Measurements from ENCODE around the gene CCDC78.

The CCDC78 gene

DNA sequence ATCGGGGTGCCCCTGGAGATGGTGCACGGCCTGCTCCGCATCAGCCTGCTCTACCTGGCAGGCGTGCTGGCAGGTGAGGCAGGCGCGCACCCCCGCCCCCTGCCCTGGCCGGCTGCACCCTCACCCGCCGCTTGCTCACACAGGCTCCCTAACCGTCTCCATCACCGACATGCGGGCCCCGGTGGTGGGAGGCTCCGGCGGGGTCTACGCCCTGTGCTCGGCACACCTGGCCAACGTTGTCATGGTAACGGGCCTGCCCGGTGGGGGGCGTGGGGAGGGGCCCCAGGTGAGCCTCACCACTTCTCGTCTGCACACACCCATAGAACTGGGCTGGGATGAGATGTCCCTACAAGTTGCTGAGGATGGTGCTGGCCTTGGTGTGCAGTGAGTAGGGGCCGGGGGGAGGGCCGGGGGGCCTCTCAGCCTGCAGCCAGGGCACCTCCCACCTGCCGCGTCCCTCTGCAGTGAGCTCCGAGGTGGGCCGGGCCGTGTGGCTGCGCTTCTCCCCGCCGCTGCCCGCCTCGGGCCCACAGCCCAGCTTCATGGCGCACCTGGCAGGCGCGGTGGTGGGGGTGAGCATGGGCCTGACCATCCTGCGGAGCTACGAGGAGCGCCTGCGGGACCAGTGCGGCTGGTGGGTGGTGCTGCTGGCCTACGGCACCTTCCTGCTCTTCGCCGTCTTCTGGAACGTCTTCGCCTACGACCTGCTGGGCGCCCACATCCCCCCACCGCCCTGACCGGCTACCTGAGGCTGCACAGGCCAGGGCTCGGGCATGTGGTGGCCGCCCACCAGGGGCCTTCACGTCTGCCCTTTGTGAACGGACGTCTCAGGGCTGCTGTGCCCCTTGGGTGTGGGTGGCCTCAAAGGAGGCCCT, 48.7 kb downstream of the CCDC78 start:
- peak; percentile 90 for DNase-seq

DNA sequence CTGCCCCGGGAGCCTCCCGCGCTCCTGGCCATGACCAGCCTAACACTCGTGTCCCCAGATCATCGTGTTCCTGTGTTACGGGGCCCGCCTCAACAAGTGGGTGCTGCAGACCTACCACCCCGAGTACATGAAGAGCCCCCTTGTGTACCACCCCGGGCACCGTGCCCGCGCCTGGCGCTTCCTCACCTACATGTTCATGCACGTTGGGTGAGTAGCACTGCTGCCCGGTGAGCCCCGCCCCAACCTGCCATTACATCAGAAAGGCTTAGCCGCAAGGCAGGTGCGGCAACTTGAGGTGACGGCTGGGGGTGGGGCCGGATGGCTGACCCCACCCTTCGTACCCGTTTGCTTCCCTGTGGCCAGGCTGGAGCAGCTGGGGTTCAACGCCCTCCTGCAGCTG, 49.3 kb downstream of the CCDC78 start:
- peak; percentile 94 for DNase-seq

- no peak for DNase-seq
Measured at GRCh38 chr16:676565-676902, 49.7 kb downstream of the CCDC78 start.

GRCh38 chr16:675884-676564, 50.2 kb downstream of the CCDC78 start:
- no peak for DNase-seq

DNA sequence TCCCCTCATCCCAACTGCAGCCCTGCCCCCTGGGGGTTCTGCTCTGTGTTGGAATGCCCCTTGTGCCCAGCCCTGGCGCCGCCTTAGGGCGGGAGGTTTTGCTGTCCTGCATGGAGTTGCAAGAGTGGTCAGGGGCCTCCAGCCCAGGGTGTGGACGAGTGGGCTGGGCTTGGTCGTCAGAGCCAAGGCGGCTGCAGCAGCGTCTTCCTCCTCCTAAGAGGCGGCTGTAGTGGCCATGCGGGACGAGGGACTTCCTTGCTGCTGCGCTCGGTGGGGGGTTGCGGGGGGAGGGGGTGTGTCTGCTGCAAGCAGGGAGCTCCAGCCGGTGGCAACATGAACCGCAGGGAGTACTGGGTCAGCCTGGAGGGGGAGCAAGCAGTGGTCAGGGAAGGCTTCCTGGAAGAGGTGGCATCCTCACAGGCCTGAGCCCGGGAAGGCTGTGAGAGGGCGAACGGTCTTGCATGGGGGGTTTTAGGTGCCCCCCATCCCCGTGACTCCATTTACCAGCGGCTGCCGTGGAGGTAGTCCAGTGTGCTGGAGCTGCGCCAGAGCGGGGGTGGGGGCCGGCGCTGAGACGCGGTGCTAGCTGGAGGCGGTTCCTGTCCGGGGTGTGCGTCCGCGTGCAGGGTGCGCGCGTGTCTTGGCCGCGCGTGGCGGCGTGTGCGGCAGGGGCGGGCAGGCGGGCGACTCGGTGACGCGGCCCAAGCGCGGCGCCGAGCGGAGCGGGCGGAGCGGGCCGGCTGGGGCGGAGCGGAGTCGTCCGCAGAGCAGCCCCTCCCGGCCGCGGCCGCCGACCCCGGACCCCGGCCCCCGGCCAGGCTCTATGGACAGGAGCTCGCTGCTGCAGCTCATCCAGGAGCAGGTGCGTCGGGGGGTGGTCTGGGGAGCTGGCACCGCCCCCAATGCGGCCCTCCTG, 51.0 kb downstream of the CCDC78 start, which contains the start of gene RHBDL1:
RHBDL1 (plus strand) TSS at position 704 of the 916 bp plus-strand sequence; CDS start at position 824, 120 bp downstream.
- peak; percentile 75 for DNase-seq

DNA sequence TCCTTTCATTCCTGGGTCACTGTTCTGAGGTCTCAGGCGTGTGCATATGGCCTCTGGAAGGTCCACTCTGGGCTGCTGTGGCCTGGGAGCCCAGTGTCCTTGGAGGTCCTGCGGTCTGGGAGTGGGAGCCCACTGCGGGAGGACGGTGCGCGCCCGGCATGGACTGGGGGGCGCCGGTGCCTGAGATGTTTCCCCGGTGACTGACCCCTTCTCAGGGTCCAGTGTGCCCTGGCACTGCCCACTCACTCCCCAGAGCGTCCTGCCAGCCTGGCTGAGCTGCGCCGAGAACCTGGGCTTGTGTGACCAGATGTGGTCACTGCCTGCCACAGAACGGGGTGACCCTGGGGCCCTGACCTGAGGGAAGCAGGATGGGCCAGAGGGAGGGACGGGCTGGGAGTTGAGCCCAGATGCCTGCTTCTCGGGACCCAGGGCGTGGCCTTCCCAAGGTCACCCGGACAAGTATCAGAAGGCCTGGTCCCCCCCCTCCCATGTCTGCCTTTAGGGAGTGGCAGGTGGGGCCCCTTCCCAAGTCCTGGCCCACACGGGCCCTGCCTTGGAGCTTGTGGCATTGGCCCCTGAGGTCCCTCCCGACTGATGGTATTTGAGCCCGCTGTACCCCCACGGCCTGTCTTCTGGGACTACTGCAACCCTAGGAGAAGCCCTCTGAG, 51.9 kb downstream of the CCDC78 start:
- DNase-seq, result no peak

DNA sequence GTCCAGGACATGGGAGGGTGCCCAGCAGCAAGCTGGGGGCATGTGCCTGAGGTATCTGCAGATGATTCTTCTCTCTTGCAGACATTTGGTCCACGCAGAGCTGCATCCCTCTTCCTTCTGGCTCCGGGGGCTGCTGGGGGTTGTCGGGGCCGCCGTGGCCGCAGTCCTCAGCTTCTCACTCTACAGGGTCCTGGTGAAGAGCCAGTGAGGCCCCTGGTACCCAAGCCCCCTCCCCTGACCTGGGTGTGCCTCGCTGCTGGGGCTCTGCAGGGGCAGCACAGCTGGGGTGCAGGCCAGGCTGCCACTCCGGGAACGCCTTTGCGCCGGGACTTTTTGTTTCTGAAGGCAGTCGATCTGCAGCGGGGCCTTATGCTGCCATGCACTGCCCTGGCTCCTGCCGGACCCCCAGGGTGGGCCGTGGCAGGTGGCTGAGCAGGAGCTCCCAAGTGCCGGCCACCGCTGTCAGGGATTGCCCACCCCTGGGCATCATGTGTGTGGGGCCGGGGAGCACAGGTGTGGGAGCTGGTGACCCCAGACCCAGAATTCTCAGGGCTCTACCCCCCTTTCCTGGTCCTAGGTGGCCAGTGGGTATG, 52.7 kb downstream of the CCDC78 start:
- DNase-seq, result no peak

- no peak for DNase-seq
Measured at GRCh38 chr16:672851-673250, 53.4 kb downstream of the CCDC78 start.
